ENCODE measurements around the gene ZNF791. TPM values are rescaled to one million over a fixed set of nuclear protein-coding genes. Genes with fewer than 3 reads are reported as not detected.
"Not testable (repeated sequence)": the region's sequence is repeated elsewhere in the genome, so short reads cannot be mapped to it uniquely, and the experiment has no call there.

ZNF791 gene
- total and polyA plus RNA-seq, 4 donors = 3.1 to 10.3 (median 7.0) TPM

GRCh38 chr19:12564016-12564664, 46.6 kb upstream of the ZNF791 start:
- WGBS = 21% methylated on average over 19 of the region's 19 CpGs
- TF ChIP-seq RAD21 (IDR thresholded peaks at IDR 0.05) = peak; percentile 95 to 98
- TF ChIP-seq JUND (IDR thresholded peaks at IDR 0.05) = no peak
- peak in 1 of 2 donors; percentile 40 for TF ChIP-seq GABPA (IDR thresholded peaks at IDR 0.05 in 1 of 2, conservative IDR thresholded peaks at IDR 0.05 in 1 of 2)
- no peak for TF ChIP-seq RXRA (IDR thresholded peaks at IDR 0.05)
- no peak for TF ChIP-seq ZBTB33 (IDR thresholded peaks at IDR 0.05)
- TF ChIP-seq, protein P1, sequence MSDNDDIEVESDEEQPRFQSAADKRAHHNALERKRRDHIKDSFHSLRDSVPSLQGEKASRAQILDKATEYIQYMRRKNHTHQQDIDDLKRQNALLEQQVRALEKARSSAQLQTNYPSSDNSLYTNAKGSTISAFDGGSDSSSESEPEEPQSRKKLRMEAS (IDR thresholded peaks at IDR 0.05) = no peak
- TF ChIP-seq SP1 (IDR thresholded peaks at IDR 0.05) = no peak
- no peak for TF ChIP-seq HNF4A (conservative IDR thresholded peaks at IDR 0.05)
- TF ChIP-seq FOXA2 (IDR thresholded peaks at IDR 0.05) = no peak
- TF ChIP-seq, protein P2, sequence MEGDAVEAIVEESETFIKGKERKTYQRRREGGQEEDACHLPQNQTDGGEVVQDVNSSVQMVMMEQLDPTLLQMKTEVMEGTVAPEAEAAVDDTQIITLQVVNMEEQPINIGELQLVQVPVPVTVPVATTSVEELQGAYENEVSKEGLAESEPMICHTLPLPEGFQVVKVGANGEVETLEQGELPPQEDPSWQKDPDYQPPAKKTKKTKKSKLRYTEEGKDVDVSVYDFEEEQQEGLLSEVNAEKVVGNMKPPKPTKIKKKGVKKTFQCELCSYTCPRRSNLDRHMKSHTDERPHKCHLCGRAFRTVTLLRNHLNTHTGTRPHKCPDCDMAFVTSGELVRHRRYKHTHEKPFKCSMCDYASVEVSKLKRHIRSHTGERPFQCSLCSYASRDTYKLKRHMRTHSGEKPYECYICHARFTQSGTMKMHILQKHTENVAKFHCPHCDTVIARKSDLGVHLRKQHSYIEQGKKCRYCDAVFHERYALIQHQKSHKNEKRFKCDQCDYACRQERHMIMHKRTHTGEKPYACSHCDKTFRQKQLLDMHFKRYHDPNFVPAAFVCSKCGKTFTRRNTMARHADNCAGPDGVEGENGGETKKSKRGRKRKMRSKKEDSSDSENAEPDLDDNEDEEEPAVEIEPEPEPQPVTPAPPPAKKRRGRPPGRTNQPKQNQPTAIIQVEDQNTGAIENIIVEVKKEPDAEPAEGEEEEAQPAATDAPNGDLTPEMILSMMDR (IDR thresholded peaks at IDR 0.05; ENCODE audit: low read depth, low read length, missing input control) = peak; percentile 99
- no peak for TF ChIP-seq EGR1 (IDR thresholded peaks at IDR 0.05; ENCODE audit: low read depth in 2 of 2)
- no peak for TF ChIP-seq HNF4G (IDR thresholded peaks at IDR 0.05)
- TF ChIP-seq TAF1 (conservative IDR thresholded peaks at IDR 0.05) = no peak
- TF ChIP-seq, protein P3, sequence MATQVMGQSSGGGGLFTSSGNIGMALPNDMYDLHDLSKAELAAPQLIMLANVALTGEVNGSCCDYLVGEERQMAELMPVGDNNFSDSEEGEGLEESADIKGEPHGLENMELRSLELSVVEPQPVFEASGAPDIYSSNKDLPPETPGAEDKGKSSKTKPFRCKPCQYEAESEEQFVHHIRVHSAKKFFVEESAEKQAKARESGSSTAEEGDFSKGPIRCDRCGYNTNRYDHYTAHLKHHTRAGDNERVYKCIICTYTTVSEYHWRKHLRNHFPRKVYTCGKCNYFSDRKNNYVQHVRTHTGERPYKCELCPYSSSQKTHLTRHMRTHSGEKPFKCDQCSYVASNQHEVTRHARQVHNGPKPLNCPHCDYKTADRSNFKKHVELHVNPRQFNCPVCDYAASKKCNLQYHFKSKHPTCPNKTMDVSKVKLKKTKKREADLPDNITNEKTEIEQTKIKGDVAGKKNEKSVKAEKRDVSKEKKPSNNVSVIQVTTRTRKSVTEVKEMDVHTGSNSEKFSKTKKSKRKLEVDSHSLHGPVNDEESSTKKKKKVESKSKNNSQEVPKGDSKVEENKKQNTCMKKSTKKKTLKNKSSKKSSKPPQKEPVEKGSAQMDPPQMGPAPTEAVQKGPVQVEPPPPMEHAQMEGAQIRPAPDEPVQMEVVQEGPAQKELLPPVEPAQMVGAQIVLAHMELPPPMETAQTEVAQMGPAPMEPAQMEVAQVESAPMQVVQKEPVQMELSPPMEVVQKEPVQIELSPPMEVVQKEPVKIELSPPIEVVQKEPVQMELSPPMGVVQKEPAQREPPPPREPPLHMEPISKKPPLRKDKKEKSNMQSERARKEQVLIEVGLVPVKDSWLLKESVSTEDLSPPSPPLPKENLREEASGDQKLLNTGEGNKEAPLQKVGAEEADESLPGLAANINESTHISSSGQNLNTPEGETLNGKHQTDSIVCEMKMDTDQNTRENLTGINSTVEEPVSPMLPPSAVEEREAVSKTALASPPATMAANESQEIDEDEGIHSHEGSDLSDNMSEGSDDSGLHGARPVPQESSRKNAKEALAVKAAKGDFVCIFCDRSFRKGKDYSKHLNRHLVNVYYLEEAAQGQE (IDR thresholded peaks at IDR 0.05) = no peak

GRCh38 chr19:12566380-12566779, 44.3 kb upstream of the ZNF791 start:
- not testable (repeated sequence) for H3K27me3 ChIP-seq (ENCODE audit: control insufficient read depth in 4 of 4, insufficient read depth in 4 of 4, low read length in 3 of 4); H3K9me3 ChIP-seq (ENCODE audit: control insufficient read depth in 4 of 4, low read length in 3 of 4); H3K27ac ChIP-seq (ENCODE audit: low read depth in 1 of 2, low read length in 2 of 2); H3K36me3 ChIP-seq (ENCODE audit: control insufficient read depth in 4 of 4, insufficient read depth in 3 of 4, low read depth in 1 of 4, low read length in 3 of 4); H3K4me3 ChIP-seq (ENCODE audit: low read depth in 1 of 3, low read length in 3 of 3); DNase-seq (ENCODE audit: low spot score); H3K4me1 ChIP-seq (ENCODE audit: control insufficient read depth in 4 of 4, insufficient read depth in 4 of 4, low read length in 3 of 4); H3K9ac ChIP-seq (ENCODE audit: low read depth in 1 of 2, low read length in 2 of 2)
- 90% methylated on average over 5 of the region's 5 CpGs for WGBS

More at GRCh38 chr19:12564016-12564664, 46.6 kb upstream of the ZNF791 start:
- Histone ChIP-seq H3K27ac (ENCODE audit: low read depth in 1 of 2, low read length in 2 of 2) (no peak overlapping the region), H3K4me3 (ENCODE audit: low read depth in 1 of 3, low read length in 3 of 3) (no peak overlapping the region), H3K9ac (ENCODE audit: low read depth in 1 of 2, low read length in 2 of 2) (no peak overlapping the region), H3K27me3 (ENCODE audit: control insufficient read depth in 4 of 4, insufficient read depth in 4 of 4, low read length in 3 of 4) (no peaks in the 10 kb centered on the region), H3K9me3 (ENCODE audit: control insufficient read depth in 4 of 4, low read length in 3 of 4) (no peaks in the 10 kb centered on the region), H3K4me1 (ENCODE audit: control insufficient read depth in 4 of 4, insufficient read depth in 4 of 4, low read length in 3 of 4) (no peaks in the 10 kb centered on the region), H3K36me3 (ENCODE audit: control insufficient read depth in 4 of 4, insufficient read depth in 3 of 4, low read depth in 1 of 4, low read length in 3 of 4) (no peaks in the 10 kb centered on the region)
- peak; percentile 94 for DNase-seq (ENCODE audit: low spot score)
